Activated CD8-positive, alpha-beta T cell treated with anti-CD3 and anti-CD28 coated beads for 36 hours (primary cell): ENCODE results near the gene RAD51B. TPM values are rescaled to one million over a fixed set of nuclear protein-coding genes. Genes with fewer than 3 reads are reported as not detected.

ENCODE experiments used
- ATAC-seq: fragments of 200-7000 bp; cut with Tn5 transposase; one replicate; pipeline ENCODE4 v1.10.0; 2021; ENCODE audit warnings: mild to moderate bottlenecking, moderate library complexity
- CTCF ChIA-PET: fragments of 350-600 bp; sonication (Branson Sonifier 250); formaldehyde crosslinking; loops from one replicate; lab custom pipeline; 2021; ENCODE audit warnings: antibody characterized with exemption; lab: Charles Lee
- POLR2A ChIA-PET: fragments of 350-600 bp; sonication (Branson Sonifier 250); formaldehyde crosslinking; loops from one replicate; lab custom pipeline; 2021; ENCODE audit warnings: antibody characterized with exemption; lab: Charles Lee
- DNase-seq: peaks from one replicate; pipeline ENCODE4 v3.0.0-alpha.2; 2020
- H3K27ac Mint-ChIP-seq: one replicate; pipeline ENCODE4 v1.8.0; 2021; ENCODE audit warnings: mild to moderate bottlenecking, mixed read lengths
- H3K27me3 Mint-ChIP-seq: one replicate; pipeline ENCODE4 v1.8.0; 2021; ENCODE audit warnings: mixed read lengths
- H3K36me3 Mint-ChIP-seq: one replicate; pipeline ENCODE4 v1.8.0; 2021; ENCODE audit warnings: low read depth, mixed read lengths
- H3K4me1 Mint-ChIP-seq: one replicate; pipeline ENCODE4 v1.8.0; 2021; ENCODE audit warnings: low read depth, mixed read lengths
- H3K4me3 Mint-ChIP-seq: one replicate; pipeline ENCODE4 v1.8.0; 2021; ENCODE audit warnings: mild to moderate bottlenecking, moderate library complexity, mixed read lengths
- H3K9me3 Mint-ChIP-seq: one replicate; pipeline ENCODE4 v1.8.0; 2021; ENCODE audit warnings: mixed read lengths
- intact Hi-C: fragments of 100-400 bp; cut with micrococcal nuclease; formaldehyde crosslinking; loops from one replicate; pipeline ENCODE4 v1.10.0; 2022
- total RNA-seq, 2 experiments: library from RNA; stranded (reverse); gene quantifications; one replicate each; pipeline ENCODE4 v1.2.3, GENCODE V29; 2021
- TF ChIP-seq, protein P1 (sequence below): fragments of 200-600 bp; IDR thresholded peaks from one replicate; pipeline ENCODE4 v1.8.0; 2022; ENCODE audit warnings: antibody characterized with exemption, mild to moderate bottlenecking

RAD51B gene
- total RNA-seq, 2 experiments from 2014 or later = 38.2 to 40.6 TPM

DNA sequence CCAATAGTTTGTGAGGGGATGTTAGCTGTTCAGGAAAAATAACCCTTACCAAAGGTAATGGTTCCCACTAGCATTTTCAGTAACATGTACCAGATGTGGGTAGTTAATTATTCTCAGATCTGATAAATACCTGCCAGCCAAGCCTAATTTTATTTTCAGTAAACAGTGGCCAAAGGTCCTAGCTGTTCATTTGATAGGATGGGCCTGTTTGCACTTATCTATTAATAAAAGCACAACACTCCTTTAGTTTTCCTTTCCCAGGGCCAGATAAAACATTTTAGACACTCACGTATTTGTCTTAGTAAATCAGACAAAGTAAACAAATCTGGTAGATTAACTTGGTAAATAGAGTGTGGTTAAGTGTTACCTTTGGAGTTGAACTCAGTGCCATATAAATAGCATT, 345.1 kb downstream of the RAD51B start:
- intact Hi-C loops = no loop called here
- Mint-ChIP-seq H3K36me3 (no peaks in the 10 kb centered on the region), H3K9me3 (no peaks in the 10 kb centered on the region), H3K27me3 (no peaks in the 10 kb centered on the region), H3K4me1 (peaks cover 3% of the 10 kb centered on the region), H3K4me3 (no peak overlapping the region), H3K27ac (no peak overlapping the region)
- POLR2A ChIA-PET = no interaction called here
- CTCF ChIA-PET = no interaction called here
- TF ChIP-seq, protein P1, sequence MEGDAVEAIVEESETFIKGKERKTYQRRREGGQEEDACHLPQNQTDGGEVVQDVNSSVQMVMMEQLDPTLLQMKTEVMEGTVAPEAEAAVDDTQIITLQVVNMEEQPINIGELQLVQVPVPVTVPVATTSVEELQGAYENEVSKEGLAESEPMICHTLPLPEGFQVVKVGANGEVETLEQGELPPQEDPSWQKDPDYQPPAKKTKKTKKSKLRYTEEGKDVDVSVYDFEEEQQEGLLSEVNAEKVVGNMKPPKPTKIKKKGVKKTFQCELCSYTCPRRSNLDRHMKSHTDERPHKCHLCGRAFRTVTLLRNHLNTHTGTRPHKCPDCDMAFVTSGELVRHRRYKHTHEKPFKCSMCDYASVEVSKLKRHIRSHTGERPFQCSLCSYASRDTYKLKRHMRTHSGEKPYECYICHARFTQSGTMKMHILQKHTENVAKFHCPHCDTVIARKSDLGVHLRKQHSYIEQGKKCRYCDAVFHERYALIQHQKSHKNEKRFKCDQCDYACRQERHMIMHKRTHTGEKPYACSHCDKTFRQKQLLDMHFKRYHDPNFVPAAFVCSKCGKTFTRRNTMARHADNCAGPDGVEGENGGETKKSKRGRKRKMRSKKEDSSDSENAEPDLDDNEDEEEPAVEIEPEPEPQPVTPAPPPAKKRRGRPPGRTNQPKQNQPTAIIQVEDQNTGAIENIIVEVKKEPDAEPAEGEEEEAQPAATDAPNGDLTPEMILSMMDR = no peak
- DNase-seq = no peak
- no peak for ATAC-seq

DNA sequence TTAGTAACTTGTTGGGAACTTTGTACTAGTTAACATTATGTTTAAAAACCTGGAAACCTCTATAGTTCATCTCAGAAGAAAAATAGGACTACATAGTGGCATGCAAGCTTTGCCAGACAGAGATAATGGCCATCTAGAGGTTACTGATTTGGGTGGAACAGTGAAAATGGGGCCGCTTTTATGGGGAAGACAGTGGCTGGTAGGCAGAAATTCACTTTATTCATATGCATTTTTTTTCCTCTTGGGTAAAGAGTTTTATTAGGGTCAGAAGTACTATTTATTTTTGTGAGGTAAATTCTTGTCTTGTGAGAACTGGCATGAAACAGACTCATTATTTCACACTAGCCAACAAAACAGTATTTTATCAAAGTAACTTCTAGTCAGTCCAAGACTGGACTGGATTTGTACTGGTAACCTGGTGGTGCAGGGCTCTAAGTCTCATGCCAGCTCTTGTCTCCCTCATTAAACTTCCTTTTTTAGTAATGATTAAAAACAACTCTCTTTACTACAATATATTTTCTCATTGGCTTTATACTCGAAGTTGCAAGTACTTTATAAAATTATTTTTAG, 345.8 kb downstream of the RAD51B start:
- intact Hi-C loops = no loop called here

DNA sequence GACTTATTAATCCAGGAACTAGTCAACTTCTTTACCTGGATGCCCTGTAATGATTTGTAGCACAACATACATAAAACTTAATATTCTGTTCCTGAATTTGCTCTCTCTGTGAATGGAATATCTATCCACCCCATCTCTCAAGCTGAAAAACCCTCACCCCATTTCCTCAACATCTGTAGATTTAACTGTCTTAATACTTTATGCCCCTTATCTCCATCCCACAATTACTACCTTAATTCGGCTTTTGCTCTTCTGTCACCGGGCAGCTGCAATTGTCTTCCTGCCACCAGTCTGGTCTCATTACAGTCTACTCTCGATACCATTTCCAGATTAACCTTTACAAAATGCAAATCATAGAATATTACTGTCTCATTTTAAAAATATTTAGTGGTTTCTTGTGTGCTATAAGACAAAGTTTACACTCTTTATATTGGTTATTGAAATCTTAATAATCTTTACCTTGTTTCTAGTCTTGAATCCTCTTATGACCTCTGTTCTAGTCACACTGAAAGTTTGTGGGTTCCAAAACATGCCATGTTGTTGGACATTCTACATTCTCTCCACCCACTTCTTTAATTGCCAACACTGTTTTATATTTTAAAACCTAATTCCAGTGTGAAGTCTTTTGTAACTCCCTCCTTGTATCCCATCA, 347.3 kb downstream of the RAD51B start:
- ATAC-seq (no peak), DNase-seq (no peak)
- no peaks in the 10 kb centered on the region for H3K9me3 Mint-ChIP-seq
- POLR2A ChIA-PET = no interaction called here
- no peak overlapping the region for H3K4me3 Mint-ChIP-seq
- H3K27me3 Mint-ChIP-seq = no peaks in the 10 kb centered on the region
- no peak overlapping the region for H3K27ac Mint-ChIP-seq
- H3K4me1 Mint-ChIP-seq = peaks cover 3% of the 10 kb centered on the region
- CTCF ChIA-PET = interaction anchor here (1.1 kb wide), 1 partner anchor 23 kb away, joined by 3 read pairs; no protein-coding TSS in a partner anchor
- intact Hi-C loops = no loop called here
- TF ChIP-seq, protein P1 = no peak
- no peaks in the 10 kb centered on the region for H3K36me3 Mint-ChIP-seq

More for the DNA sequence above, 345.8 kb downstream of the RAD51B start:
- no peaks in the 10 kb centered on the region for H3K9me3 Mint-ChIP-seq
- ChIA-PET CTCF (no interaction called here), POLR2A (no interaction called here)
- no peak for ATAC-seq
- no peaks in the 10 kb centered on the region for H3K36me3 Mint-ChIP-seq
- H3K4me1 Mint-ChIP-seq = peaks cover 3% of the 10 kb centered on the region
- no peak for DNase-seq
- H3K27me3 Mint-ChIP-seq = no peaks in the 10 kb centered on the region
- no peak overlapping the region for H3K27ac Mint-ChIP-seq
- TF ChIP-seq, protein P1 = no peak
- no peak overlapping the region for H3K4me3 Mint-ChIP-seq

DNA sequence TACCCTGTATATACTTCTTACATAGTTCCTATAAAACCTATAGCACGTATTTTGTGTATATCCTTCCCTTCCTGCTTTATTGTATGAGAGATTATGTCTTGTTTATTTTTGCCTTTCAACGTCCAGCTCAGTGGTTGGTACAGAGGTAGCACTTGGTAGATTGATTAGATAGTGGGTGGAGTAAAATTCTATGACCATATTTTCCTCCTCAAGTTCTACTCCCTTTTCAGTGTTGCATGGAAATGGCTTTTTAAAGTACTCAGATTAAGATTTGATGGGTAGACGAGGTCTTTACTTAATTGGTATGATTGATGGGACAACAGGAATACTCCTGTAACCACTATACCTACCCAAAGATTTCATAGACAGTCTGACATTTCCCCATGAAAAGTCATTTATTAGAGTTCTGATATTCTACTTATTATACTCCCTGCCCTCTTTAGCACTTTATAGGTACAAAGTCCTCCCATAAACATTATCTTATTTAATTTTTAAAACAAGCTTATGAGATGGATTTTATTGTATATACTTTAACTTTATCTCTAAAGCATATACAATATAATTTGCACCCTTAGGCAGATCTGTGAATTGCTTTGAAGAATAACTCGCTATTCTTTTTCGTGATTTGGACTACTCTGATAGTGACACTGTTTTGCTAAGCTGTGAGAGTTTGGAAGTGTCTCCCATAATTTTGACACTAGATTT, 348.0 kb downstream of the RAD51B start:
- H3K9me3 Mint-ChIP-seq = no peaks in the 10 kb centered on the region
- H3K27me3 Mint-ChIP-seq = no peaks in the 10 kb centered on the region
- TF ChIP-seq, protein P1 = no peak
- DNase-seq (no peak), ATAC-seq (no peak)
- ChIA-PET POLR2A (no interaction called here), CTCF (interaction anchor here (1.6 kb wide), 1 partner anchor 10 kb away, joined by 5 read pairs; no protein-coding TSS in a partner anchor)
- peaks cover 3% of the 10 kb centered on the region for H3K4me1 Mint-ChIP-seq
- no peaks in the 10 kb centered on the region for H3K36me3 Mint-ChIP-seq
- no peak overlapping the region for H3K4me3 Mint-ChIP-seq
- intact Hi-C loops = no loop called here
- H3K27ac Mint-ChIP-seq = no peak overlapping the region
